Thyroid gland (tissue), 4 donors: ENCODE data around the gene KAT7. TPM values are rescaled to one million over a fixed set of nuclear protein-coding genes. Genes with fewer than 3 reads are reported as not detected.

ENCODE experiments used
- DNase-seq, 2 donors: peaks; one replicate each; pipeline ENCODE4 v3.0.0-alpha.2; 2019
- H3K27ac ChIP-seq, 3 donors: fragments of 200-600 bp; sonication (generic); 1 replicate in 2 of 3; 2 replicates in 1 of 3; pipeline ENCODE4 v1.5.1; 2016 to 2019; ENCODE audit warnings: mild to moderate bottlenecking in 1 of 3, moderate library complexity in 1 of 3
- H3K27me3 ChIP-seq: fragments of 200-600 bp; sonication (generic); one replicate; pipeline ENCODE4 v1.5.1; 2019
- H3K36me3 ChIP-seq, 2 donors: fragments of 200-600 bp; sonication (generic); one replicate each; pipeline ENCODE4 v1.5.1; 2016 to 2019
- H3K4me1 ChIP-seq, 2 donors: fragments of 200-600 bp; sonication (generic); one replicate each; pipeline ENCODE4 v1.5.1; 2017 to 2019
- H3K4me3 ChIP-seq, 3 donors: fragments of 200-600 bp; sonication (generic); replicated peaks in 1 of 3; 1 replicate in 2 of 3; 2 replicates in 1 of 3; pipeline ENCODE4 v1.5.1; 2016; ENCODE audit warnings: mild to moderate bottlenecking in 1 of 3
- H3K9me3 ChIP-seq: fragments of 200-600 bp; sonication (generic); one replicate; pipeline ENCODE4 v1.5.1; 2017
- POLR2A ChIP-seq, 2 donors: fragments of 450-650 bp; IDR thresholded peaks; one replicate each; pipeline ENCODE4 v1.6.1; 2017; ENCODE audit warnings: antibody characterized with exemption in 2 of 2, mild to moderate bottlenecking in 2 of 2, moderate library complexity in 1 of 2
- WGBS, 2 donors: methylation state at CpG; one replicate each; pipeline ENCODE4 v1.1.5; 2017; 5-methylcytosine and 5-hydroxymethylcytosine counted together
- intact Hi-C: fragments of 100-400 bp; cut with DNase I; formaldehyde crosslinking; loops from one replicate; pipeline ENCODE4 v1.15.1; 2023
- total RNA-seq, 4 donors: library from RNA; depleted of rRNA; stranded (reverse); fragments of >200 nt; gene quantifications; one replicate each; pipeline ENCODE4 v1.2.3, GENCODE V29; 2016
- TF ChIP-seq, protein P1 (sequence below), 6 experiments: fragments of 200-600 bp in 3 of 6; fragments of 450-650 bp in 3 of 6; sonication (generic) in 3 of 6; IDR thresholded peaks; one replicate each; pipeline ENCODE4 v1.5.1; 2016 to 2019; ENCODE audit warnings: antibody characterized with exemption in 6 of 6, mild to moderate bottlenecking in 2 of 6, inconsistent platforms in 1 of 6, moderate library complexity in 1 of 6

KAT7 gene
- total RNA-seq, 4 donors from 2014 or later = 57.5 to 127 (median 76.1) TPM

- intact Hi-C loops = no loop called here
- Histone ChIP-seq H3K4me1 (peaks cover 22 to 37% of the 10 kb centered on the region in 2 donors), H3K27ac (no peak overlapping the region), H3K9me3 (no peaks in the 10 kb centered on the region), H3K4me3 (no peak overlapping the region), H3K27me3 (no peaks in the 10 kb centered on the region), H3K36me3 (no peaks in the 10 kb centered on the region)
- no peak for DNase-seq
- TF ChIP-seq, protein P1, sequence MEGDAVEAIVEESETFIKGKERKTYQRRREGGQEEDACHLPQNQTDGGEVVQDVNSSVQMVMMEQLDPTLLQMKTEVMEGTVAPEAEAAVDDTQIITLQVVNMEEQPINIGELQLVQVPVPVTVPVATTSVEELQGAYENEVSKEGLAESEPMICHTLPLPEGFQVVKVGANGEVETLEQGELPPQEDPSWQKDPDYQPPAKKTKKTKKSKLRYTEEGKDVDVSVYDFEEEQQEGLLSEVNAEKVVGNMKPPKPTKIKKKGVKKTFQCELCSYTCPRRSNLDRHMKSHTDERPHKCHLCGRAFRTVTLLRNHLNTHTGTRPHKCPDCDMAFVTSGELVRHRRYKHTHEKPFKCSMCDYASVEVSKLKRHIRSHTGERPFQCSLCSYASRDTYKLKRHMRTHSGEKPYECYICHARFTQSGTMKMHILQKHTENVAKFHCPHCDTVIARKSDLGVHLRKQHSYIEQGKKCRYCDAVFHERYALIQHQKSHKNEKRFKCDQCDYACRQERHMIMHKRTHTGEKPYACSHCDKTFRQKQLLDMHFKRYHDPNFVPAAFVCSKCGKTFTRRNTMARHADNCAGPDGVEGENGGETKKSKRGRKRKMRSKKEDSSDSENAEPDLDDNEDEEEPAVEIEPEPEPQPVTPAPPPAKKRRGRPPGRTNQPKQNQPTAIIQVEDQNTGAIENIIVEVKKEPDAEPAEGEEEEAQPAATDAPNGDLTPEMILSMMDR (IDR thresholded peaks at IDR 0.05) = no peak
- TF ChIP-seq POLR2A (IDR thresholded peaks at IDR 0.05) = no peak
- 79% methylated on average over 2 of the region's 2 CpGs for WGBS, 2 donors
These were observed 10.9 kb upstream of the KAT7 start for GRCh38 chr17:49777563-49777962.

DNA sequence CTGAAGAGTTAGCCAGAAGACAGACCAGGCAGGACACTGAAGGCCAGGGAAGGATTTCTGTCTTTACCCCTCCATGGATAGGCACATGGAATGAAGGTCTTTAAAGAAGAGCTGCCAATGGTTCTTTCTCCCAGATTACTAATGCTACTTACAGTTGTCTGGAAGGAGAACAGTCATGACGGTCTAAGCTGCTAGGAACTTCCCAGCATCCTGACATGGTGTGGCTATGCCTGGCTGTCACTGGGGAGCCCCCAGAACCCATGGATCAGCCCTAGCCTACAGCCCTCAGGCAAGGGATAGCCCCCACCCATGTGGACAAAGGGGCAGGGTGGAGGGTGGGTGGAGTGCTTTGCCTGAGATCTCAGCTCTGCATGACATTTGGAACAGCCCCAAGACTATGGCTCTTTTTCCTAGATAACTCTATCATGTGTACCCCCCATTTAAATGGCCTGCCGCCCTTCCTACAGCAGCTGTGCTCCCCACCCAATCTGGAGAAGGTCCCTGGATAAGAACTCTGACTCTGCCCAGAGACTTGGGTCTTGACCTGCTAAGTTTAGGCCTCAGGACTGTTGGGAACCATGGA is 9.2 kb upstream of the KAT7 start:
- intact Hi-C loops = no loop called here
- no peak overlapping the region for H3K4me3 ChIP-seq
- H3K9me3 ChIP-seq = no peaks in the 10 kb centered on the region
- no peaks in the 10 kb centered on the region for H3K36me3 ChIP-seq
- 100% methylated on average over 1 of the region's 2 CpGs for WGBS, 2 donors
- H3K27ac ChIP-seq = peak overlapping the region in 1 of 3 donors; percentile 43
- DNase-seq = no peak
- peaks cover 18 to 36% of the 10 kb centered on the region in 2 donors for H3K4me1 ChIP-seq
- TF ChIP-seq, protein P1 (IDR thresholded peaks at IDR 0.05) = no peak
- TF ChIP-seq POLR2A (IDR thresholded peaks at IDR 0.05) = no peak
- H3K27me3 ChIP-seq = no peaks in the 10 kb centered on the region

DNA sequence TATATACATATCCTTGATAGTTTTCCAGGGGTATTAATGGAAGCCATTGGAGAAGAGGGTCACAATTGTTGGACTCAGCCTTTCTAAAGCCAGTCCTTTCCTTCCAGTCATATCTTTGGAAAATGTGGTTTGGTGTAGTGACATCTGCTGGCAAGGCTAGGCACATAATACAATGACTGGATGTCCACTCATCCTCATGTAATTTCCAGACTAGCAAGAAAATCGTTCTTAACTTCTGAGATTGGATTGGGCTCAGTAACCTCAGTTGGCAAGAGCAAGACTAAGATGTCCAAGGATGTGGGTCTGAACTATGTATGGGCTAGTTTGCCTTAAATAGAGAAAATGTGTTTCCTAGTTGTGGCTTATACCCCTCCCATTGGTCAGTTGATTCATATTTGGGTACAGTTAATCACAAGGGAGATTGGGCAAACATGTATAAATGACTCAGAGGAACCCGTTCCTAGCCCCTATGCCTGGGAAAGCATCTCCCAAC is 8.7 kb upstream of the KAT7 start:
- no peaks in the 10 kb centered on the region for H3K27me3 ChIP-seq
- peaks cover 16 to 30% of the 10 kb centered on the region in 2 donors for H3K4me1 ChIP-seq
- 12 to 25% methylated on average over 2 of the region's 2 CpGs for WGBS, 2 donors
- no peaks in the 10 kb centered on the region for H3K36me3 ChIP-seq
- H3K4me3 ChIP-seq = no peak overlapping the region
- intact Hi-C loops = loop anchor here (5.0 kb wide), 1 partner anchor 207 kb away; no protein-coding TSS in a partner anchor
- no peaks in the 10 kb centered on the region for H3K9me3 ChIP-seq
- peak; percentile 49 to 53 for DNase-seq
- no peak for TF ChIP-seq POLR2A (IDR thresholded peaks at IDR 0.05)
- TF ChIP-seq, protein P1 (IDR thresholded peaks at IDR 0.05) = peak in 5 of 6 experiments; percentile 32 to 74 (median 63)
- peak overlapping the region in 1 of 3 donors; percentile 43 for H3K27ac ChIP-seq

DNA sequence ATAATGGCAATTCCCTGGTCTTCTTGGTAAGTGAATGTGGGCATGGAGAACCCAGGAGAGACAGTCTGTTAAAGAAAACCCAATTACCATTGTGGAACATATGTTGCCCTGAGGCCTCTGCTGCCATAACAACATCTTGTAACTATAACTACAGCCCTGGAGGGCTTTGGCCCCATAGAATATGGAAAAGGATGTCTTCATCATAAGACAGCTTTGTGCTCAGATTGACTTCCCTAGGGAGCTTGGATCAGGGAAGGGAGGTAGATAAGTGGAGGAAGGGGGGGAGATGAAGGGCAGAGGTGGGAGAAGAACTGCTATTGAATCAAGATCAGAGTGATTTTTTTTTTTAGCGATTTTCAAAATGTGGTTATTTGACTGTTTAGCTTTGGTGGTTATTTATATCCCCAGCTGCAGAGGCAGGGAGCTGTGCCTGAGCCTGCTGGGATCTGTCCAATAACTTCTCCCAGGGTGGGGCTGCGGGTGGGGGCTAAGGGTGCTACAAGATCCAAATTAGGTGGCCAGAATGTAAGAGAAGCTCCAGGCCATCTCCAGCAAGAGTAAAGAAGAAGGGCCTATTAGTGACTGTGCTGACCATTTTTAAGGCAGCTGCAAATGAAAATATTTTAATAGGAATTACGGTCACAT is 5.3 kb upstream of the KAT7 start:
- Histone ChIP-seq H3K9me3 (no peaks in the 10 kb centered on the region), H3K4me1 (peaks cover 0 to 15% of the 10 kb centered on the region in 2 donors)

More for the DNA sequence above, 5.3 kb upstream of the KAT7 start:
- WGBS, 2 donors = 57 to 73% methylated on average over 3 of the region's 3 CpGs
- Histone ChIP-seq H3K36me3 (no peaks in the 10 kb centered on the region), H3K27me3 (no peaks in the 10 kb centered on the region), H3K27ac (no peak overlapping the region), H3K4me3 (no peak overlapping the region)
- intact Hi-C loops = loop anchor here (2.0 to 5.0 kb wide), 2 partner anchors 76 to 211 kb away; partner anchors contain the start of gene SLC35B1
- TF ChIP-seq POLR2A (IDR thresholded peaks at IDR 0.05) = no peak
- TF ChIP-seq, protein P1 (IDR thresholded peaks at IDR 0.05) = no peak
- DNase-seq = no peak
